Uterus (tissue), 4 donors: Measurements from ENCODE around the gene JAZF1. TPM values are rescaled to one million over a fixed set of nuclear protein-coding genes. Genes with fewer than 3 reads are reported as not detected.
A peak's percentile ranks its signal among the peaks of the same experiment; 100 is the strongest.

Experiments used
- DNase-seq, 2 donors: peaks; one replicate each; pipeline ENCODE4 v3.0.0-alpha.2; 2019 to 2020
- H3K27ac ChIP-seq, 2 donors: fragments of 200-600 bp; sonication (generic); 1 replicate in 1 of 2; 2 replicates in 1 of 2; pipeline ENCODE4 v1.5.1; 2016 to 2018
- H3K27me3 ChIP-seq, 2 donors: fragments of 200-600 bp; sonication (generic); one replicate each; pipeline ENCODE4 v1.5.1; 2018 to 2019; ENCODE audit warnings: control low read depth in 1 of 2
- H3K36me3 ChIP-seq, 2 donors: fragments of 200-600 bp; sonication (generic); one replicate each; pipeline ENCODE4 v1.5.1; 2019; ENCODE audit warnings: control low read depth in 1 of 2
- H3K4me1 ChIP-seq, 2 donors: fragments of 200-600 bp; sonication (generic); one replicate each; pipeline ENCODE4 v1.5.1; 2018 to 2019; ENCODE audit warnings: control low read depth in 1 of 2
- H3K4me3 ChIP-seq, 2 donors: fragments of 200-600 bp; sonication (generic); 1 replicate in 1 of 2; 2 replicates in 1 of 2; pipeline ENCODE4 v1.5.1; 2018 to 2019; ENCODE audit warnings: mild to moderate bottlenecking in 1 of 2
- H3K9me3 ChIP-seq, 2 donors: fragments of 200-600 bp; sonication (generic); one replicate each; pipeline ENCODE4 v1.5.1; 2019; ENCODE audit warnings: control low read depth in 1 of 2
- CTCF ChIP-seq, 4 experiments: fragments of 200-600 bp in 2 of 4; fragments of 450-650 bp in 2 of 4; sonication (generic) in 2 of 4; IDR thresholded peaks; one replicate each; pipeline ENCODE4 v1.5.1; 2016 to 2019; ENCODE audit warnings: antibody characterized with exemption in 4 of 4, mild to moderate bottlenecking in 2 of 4, moderate library complexity in 1 of 4
- POLR2A ChIP-seq, 2 donors: fragments of 450-650 bp; IDR thresholded peaks; one replicate each; pipeline ENCODE4 v1.6.1; 2016; ENCODE audit warnings: antibody characterized with exemption in 2 of 2, mild to moderate bottlenecking in 1 of 2, moderate library complexity in 1 of 2
- intact Hi-C: fragments of 100-400 bp; cut with DNase I; formaldehyde crosslinking; loops from one replicate; pipeline ENCODE4 v1.15.1; 2023; ENCODE audit warnings: low total_unique reads
- total RNA-seq, 4 donors: library from RNA; depleted of rRNA in 3 of 4; stranded (reverse); fragments of >200 nt in 3 of 4; gene quantifications; one replicate each; pipeline versions ENCODE4 v1.1.0 to v1.2.4, GENCODE V29; 2014 to 2023
- donor health status: DM: yes; HTN: yes; CAD: no.

JAZF1 gene
- total RNA-seq, 4 donors from 2014 or later, result 27.6 to 58.5 (median 34.4) TPM

- no peaks in the 10 kb centered on the region for H3K9me3 ChIP-seq
- no peaks in the 10 kb centered on the region for H3K36me3 ChIP-seq
- no peak for DNase-seq
- TF ChIP-seq CTCF (IDR thresholded peaks at IDR 0.05) (no peak), POLR2A (IDR thresholded peaks at IDR 0.05) (no peak)
- peaks cover 3 to 6% of the 10 kb centered on the region in 2 donors for H3K4me1 ChIP-seq
- intact Hi-C loops, result no loop called here
- no peak overlapping the region for H3K4me3 ChIP-seq
- H3K27ac ChIP-seq, result no peak overlapping the region
- H3K27me3 ChIP-seq, result no peaks in the 10 kb centered on the region
These were observed 3.0 kb upstream of the JAZF1 start for GRCh38 chr7:28183627-28184026.

GRCh38 chr7:28182071-28182471 is 1.5 kb upstream of the JAZF1 start:
- peak in 1 of 2 donors; percentile 22 for DNase-seq
- Histone ChIP-seq H3K4me1 (peaks cover 3 to 6% of the 10 kb centered on the region in 2 donors), H3K36me3 (no peaks in the 10 kb centered on the region), H3K9me3 (no peaks in the 10 kb centered on the region), H3K27me3 (no peaks in the 10 kb centered on the region), H3K27ac (no peak overlapping the region), H3K4me3 (no peak overlapping the region)
- intact Hi-C loops, result no loop called here
- TF ChIP-seq POLR2A (IDR thresholded peaks at IDR 0.05), result no peak

GRCh38 chr7:28181416-28181815 is 821 bp upstream of the JAZF1 start:
- Histone ChIP-seq H3K36me3 (no peaks in the 10 kb centered on the region), H3K9me3 (no peaks in the 10 kb centered on the region), H3K27me3 (no peaks in the 10 kb centered on the region), H3K4me3 (no peak overlapping the region), H3K4me1 (peaks cover 3 to 6% of the 10 kb centered on the region in 2 donors), H3K27ac (peak overlapping the region; percentile 85 to 87)
- TF ChIP-seq POLR2A (IDR thresholded peaks at IDR 0.05) (no peak), CTCF (IDR thresholded peaks at IDR 0.05) (no peak)
- intact Hi-C loops, result no loop called here
- DNase-seq, result no peak

- Histone ChIP-seq H3K27ac (peak overlapping the region; percentile 85 to 87), H3K36me3 (no peaks in the 10 kb centered on the region), H3K27me3 (no peaks in the 10 kb centered on the region), H3K9me3 (no peaks in the 10 kb centered on the region), H3K4me1 (peaks cover 3 to 6% of the 10 kb centered on the region in 2 donors), H3K4me3 (peak overlapping the region; percentile 52 to 68)
- intact Hi-C loops, result no loop called here
- no peak for DNase-seq
- TF ChIP-seq CTCF (IDR thresholded peaks at IDR 0.05), result no peak
- TF ChIP-seq POLR2A (IDR thresholded peaks at IDR 0.05), result no peak
These were observed 598 bp downstream of the JAZF1 start for GRCh38 chr7:28180031-28180363.

- Histone ChIP-seq H3K4me3 (peak overlapping the region; percentile 52 to 68), H3K27me3 (no peaks in the 10 kb centered on the region), H3K36me3 (no peaks in the 10 kb centered on the region), H3K27ac (peak overlapping the region; percentile 85 to 87), H3K4me1 (peaks cover 3 to 6% of the 10 kb centered on the region in 2 donors), H3K9me3 (no peaks in the 10 kb centered on the region)
- peak; percentile 66 to 71 for DNase-seq
- intact Hi-C loops, result no loop called here
- TF ChIP-seq POLR2A (IDR thresholded peaks at IDR 0.05) (no peak), CTCF (IDR thresholded peaks at IDR 0.05) (no peak)
These were observed 1.2 kb downstream of the JAZF1 start for GRCh38 chr7:28179120-28180030.
